GM12878 (cell line): Measurements from ENCODE around the gene GSAP. TPM values are rescaled to one million over a fixed set of nuclear protein-coding genes. Genes with fewer than 3 reads are reported as not detected.
A peak's percentile ranks its signal among the peaks of the same experiment; 100 is the strongest.

Source experiments
- ATAC-seq: fragments of 200-7000 bp; cut with Tn5 transposase; 3 replicates; pipeline ENCODE4 v1.9.1; 2020; ENCODE audit warnings: mild to moderate bottlenecking, moderate library complexity
- BruUV-seq: library from RNA; stranded (reverse); fragments of 400-500 nt; replicated peaks from 2 replicates; lab custom pipeline; 2021; lab: Mats Ljungman, UMichigan
- CTCF ChIA-PET: fragments of 300-600 bp; sonication (Branson Sonifier 250); formaldehyde crosslinking; extraction: SDS; loops from one replicate; lab custom pipeline; 2021; ENCODE audit warnings: inconsistent platforms; lab: Yijun Ruan, JAX
- POLR2A ChIA-PET: fragments of 350-600 bp; formaldehyde crosslinking; extraction: SDS; loops from one replicate; lab custom pipeline; 2021; ENCODE audit warnings: inconsistent platforms; lab: Charles Lee
- RAD21 ChIA-PET: fragments of 300-600 bp; sonication (Branson Sonifier 250); formaldehyde crosslinking; loops from one replicate; lab custom pipeline; 2023; ENCODE audit warnings: antibody characterized with exemption; ENCODE audit not compliant: unreplicated experiment; lab: Charles Lee
- SMC1A ChIA-PET: fragments of 300-600 bp; sonication (Branson Sonifier 250); formaldehyde crosslinking; loops from one replicate; lab custom pipeline; 2023; ENCODE audit not compliant: unreplicated experiment, uncharacterized antibody; lab: Charles Lee
- DNase-seq: peaks from one replicate; pipeline ENCODE4 v3.0.0-alpha.2; 2011; ENCODE audit warnings: low read depth, low spot score
- FAIRE-seq: peaks from 3 replicates; lab custom pipeline; 2011; peaks lifted over from hg19 to GRCh38; lab: Jason Lieb, UNC
- H2AFZ ChIP-seq: 2 replicates; pipeline ENCODE4 v1.6.0; 2011; ENCODE audit warnings: low read depth, low read length, control low read depth; ENCODE audit not compliant: control insufficient read depth
- H3K27ac ChIP-seq: 2 replicates; pipeline ENCODE4 v1.5.1; 2011; ENCODE audit warnings: control low read depth; ENCODE audit not compliant: control insufficient read depth, insufficient read depth
- H3K27me3 ChIP-seq, 2 experiments: replicated peaks in 1 of 2; 2 replicates each; pipeline versions ENCODE4 v1.6.0 to v1.6.1; 2011; ENCODE audit warnings: low read length in 1 of 2; ENCODE audit not compliant: control insufficient read depth in 2 of 2, insufficient read depth in 2 of 2
- H3K36me3 ChIP-seq, 2 experiments: 2 replicates each; pipeline ENCODE4 v1.5.1; 2011; ENCODE audit warnings: low read length in 1 of 2; ENCODE audit not compliant: control insufficient read depth in 2 of 2, insufficient read depth in 2 of 2
- H3K4me1 ChIP-seq: 2 replicates; pipeline ENCODE4 v1.6.1; 2011; ENCODE audit warnings: mild to moderate bottlenecking, low read length, moderate library complexity, mixed read lengths; ENCODE audit not compliant: control insufficient read depth, insufficient read depth
- H3K4me2 ChIP-seq: 2 replicates; pipeline ENCODE4 v1.6.0; 2011; ENCODE audit warnings: control low read depth; ENCODE audit not compliant: control insufficient read depth, insufficient read depth
- H3K4me3 ChIP-seq: fragments of 200-600 bp; sonication (generic); 2 replicates; pipeline ENCODE4 v1.5.1; 2016
- H3K79me2 ChIP-seq: 2 replicates; pipeline ENCODE4 v1.6.0; 2011; ENCODE audit warnings: low read length; ENCODE audit not compliant: control insufficient read depth, insufficient read depth
- H3K9ac ChIP-seq: 2 replicates; pipeline ENCODE4 v1.8.0; 2011; ENCODE audit warnings: low read length, control low read depth, mixed read lengths; ENCODE audit not compliant: control insufficient read depth, insufficient read depth
- H3K9me3 ChIP-seq: replicated peaks from 3 replicates; pipeline ENCODE4 v1.5.1; 2011; ENCODE audit warnings: mild to moderate bottlenecking, low read length; ENCODE audit not compliant: control insufficient read depth, insufficient read depth
- H4K20me1 ChIP-seq: 2 replicates; pipeline ENCODE4 v1.6.0; 2011; ENCODE audit not compliant: control insufficient read depth, insufficient read depth
- BMI1 ChIP-seq: fragments of 450-650 bp; IDR thresholded peaks from 2 replicates; pipeline ENCODE4 v1.6.1; 2016; ENCODE audit warnings: mild to moderate bottlenecking, moderate library complexity, borderline replicate concordance
- CEBPB ChIP-seq, 2 experiments: fragments of 150-350 bp in 1 of 2; IDR thresholded peaks; 2 replicates each; pipeline ENCODE4 v1.6.1; 2012 to 2014; ENCODE audit warnings: low read depth in 2 of 2, low read length in 2 of 2, borderline replicate concordance in 1 of 2, inconsistent platforms in 1 of 2
- DPF2 ChIP-seq: fragments of 450-650 bp; IDR thresholded peaks from 2 replicates; pipeline ENCODE4 v1.6.1; 2017; ENCODE audit warnings: mild to moderate bottlenecking
- EED ChIP-seq: sonication (generic); IDR thresholded peaks from 2 replicates; pipeline ENCODE4 v1.6.1; 2016; ENCODE audit warnings: antibody characterized with exemption, low read depth
- FOS ChIP-seq: IDR thresholded peaks from 3 replicates; pipeline ENCODE4 v1.6.1; 2011; ENCODE audit warnings: borderline replicate concordance; ENCODE audit not compliant: insufficient read length; ENCODE audit errors: extremely low read depth
- FOXK2 ChIP-seq: fragments of 450-650 bp; IDR thresholded peaks from 2 replicates; pipeline ENCODE4 v1.6.1; 2017; ENCODE audit warnings: mild to moderate bottlenecking, moderate library complexity
- HDAC6 ChIP-seq: fragments of 200-600 bp; sonication (generic); IDR thresholded peaks from one replicate; pipeline ENCODE4 v1.8.0; 2017; ENCODE audit warnings: antibody characterized with exemption; ENCODE audit not compliant: unreplicated experiment
- KAT2A ChIP-seq: conservative IDR thresholded peaks from 2 replicates; pipeline ENCODE4 v1.6.1; 2011; ENCODE audit warnings: low read depth, low read length; ENCODE audit not compliant: control insufficient read depth
- KLF5 ChIP-seq: fragments of 450-650 bp; IDR thresholded peaks from 2 replicates; pipeline ENCODE4 v1.6.1; 2014; ENCODE audit warnings: mild to moderate bottlenecking; ENCODE audit not compliant: partially characterized antibody
- NR2C1 ChIP-seq: fragments of 450-650 bp; IDR thresholded peaks from 2 replicates; pipeline ENCODE4 v1.6.1; 2017; ENCODE audit warnings: antibody characterized with exemption, mild to moderate bottlenecking, moderate library complexity
- NR2C2 ChIP-seq: IDR thresholded peaks from 2 replicates; pipeline ENCODE4 v1.6.1; 2011; ENCODE audit warnings: borderline replicate concordance, low read depth; ENCODE audit not compliant: control insufficient read depth, insufficient read length
- WGBS: methylation state at CpG from one replicate; pipeline ENCODE4 v1.1.6; 2016; ENCODE audit warnings: low lambda C conversion rate; ENCODE audit not compliant: insufficient replicate concordance, insufficient coverage; ENCODE audit errors: missing lambda C conversion rate; 5-methylcytosine and 5-hydroxymethylcytosine counted together
- in situ Hi-C: fragments of 300-500 bp; cut with MboI; formaldehyde crosslinking; loops from 9 replicates; pipeline ENCODE4 v1.14.3; 2018; ENCODE audit warnings: mixed read lengths
- intact Hi-C: fragments of 100-400 bp; cut with micrococcal nuclease; formaldehyde crosslinking; loops from one replicate; pipeline ENCODE4 v1.14.2; 2022; ENCODE audit not compliant: unreplicated experiment
- polyA plus RNA-seq, 11 experiments: library from polyadenylated mRNA; depleted of rRNA in 4 of 11; unstranded in 6 of 11; stranded (reverse) in 5 of 11; fragments of >200 nt; fragmentation: Nextera tagmentation in 4 of 11; fragmentation: Illumina TruSeq in 1 of 11; extraction: Ambion mirVana in 4 of 11; extraction: Trizol in 1 of 11; gene quantifications; 1 replicate in 1 of 11; 2 replicates in 10 of 11; pipeline versions ENCODE4 v1.2.1 to v1.2.3, GENCODE V29; 2011 to 2016; ENCODE audit warnings: inconsistent platforms in 2 of 11, missing spikeins in 2 of 11, low read depth in 1 of 11
- total RNA-seq, 4 experiments: library from RNA; depleted of rRNA in 3 of 4; stranded (reverse); fragments of >200 nt in 3 of 4; fragmentation: Illumina TruSeq in 1 of 4; extraction: Trizol in 1 of 4; gene quantifications; 2 replicates each; pipeline versions ENCODE4 v1.2.1 to v1.2.3, GENCODE V29; 2013 to 2021
- TF ChIP-seq, protein P1 (sequence below): fragments of 150-350 bp; IDR thresholded peaks from 2 replicates; pipeline ENCODE4 v1.6.1; 2014; ENCODE audit warnings: mild to moderate bottlenecking, low read depth, low read length
- TF ChIP-seq, protein P2 (sequence below): fragments of 450-650 bp; IDR thresholded peaks from 2 replicates; pipeline ENCODE4 v1.6.1; 2017; ENCODE audit warnings: borderline replicate concordance
- TF ChIP-seq, protein P3 (sequence below): fragments of 450-650 bp; formaldehyde crosslinking; IDR thresholded peaks from 2 replicates; pipeline ENCODE4 v1.4.0; 2022; ENCODE audit warnings: mild to moderate bottlenecking, moderate library complexity
- TF ChIP-seq, protein P4 (sequence below): IDR thresholded peaks from 2 replicates; pipeline ENCODE4 v1.6.1; 2011; ENCODE audit warnings: low read depth, mild to moderate bottlenecking, low read length, moderate library complexity, borderline replicate concordance; ENCODE audit errors: extremely low read depth

The GSAP gene
- total and polyA plus RNA-seq, 10 of the 15 experiments (the other 5 are each of a cell fraction or from before 2014, with no cell fraction given): 6.6 to 38.1 (median 21.8) TPM

DNA sequence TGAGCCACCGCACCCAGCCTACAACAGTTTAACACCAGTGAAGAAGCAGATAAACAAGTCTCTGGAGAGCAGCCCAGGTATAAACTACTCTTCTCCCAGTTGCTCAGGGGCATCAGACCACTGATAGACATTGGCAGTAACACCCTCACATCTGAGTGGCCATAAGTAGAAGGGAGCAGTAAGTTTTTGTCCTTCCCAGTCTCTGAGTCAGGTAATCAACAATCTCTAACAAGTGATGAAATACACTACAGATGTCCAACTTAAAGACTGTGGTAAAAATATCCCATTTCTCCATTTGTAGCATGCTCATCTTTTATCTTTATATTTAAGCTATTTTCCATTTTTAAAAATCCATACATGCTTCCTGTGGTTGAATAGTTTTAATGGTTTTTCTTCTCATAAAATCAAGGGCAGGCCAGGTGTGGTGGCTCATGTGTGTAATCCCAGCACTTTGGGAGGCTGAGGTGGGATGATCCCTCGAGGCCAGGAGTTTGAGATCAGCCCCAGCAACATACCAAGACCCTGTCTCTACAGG is 78.6 kb downstream of the GSAP start:
- no peak for DNase-seq
- in situ Hi-C loops (no loop called here), intact Hi-C loops (no loop called here)
- SMC1A ChIA-PET: no interaction called here
- RAD21 ChIA-PET: no interaction called here
- WGBS: 50% methylated on average over 2 of the region's 2 CpGs
- H3K27ac ChIP-seq: no peak overlapping the region
- CTCF ChIA-PET: no interaction called here
- H3K79me2 ChIP-seq: no peaks in the 10 kb centered on the region
- H3K36me3 ChIP-seq: no peaks in the 10 kb centered on the region
- H3K27me3 ChIP-seq: no peaks in the 10 kb centered on the region
- H3K4me1 ChIP-seq: peaks cover 18% of the 10 kb centered on the region
- H2AFZ ChIP-seq: no peak overlapping the region; the same call in 1 of the 2 replicates
- BruUV-seq: no TSS peak
- H3K9ac ChIP-seq: no peak overlapping the region
- no peak for FAIRE-seq
- H3K4me3 ChIP-seq: no peak overlapping the region
- ATAC-seq: 0 out of 3 replicates have a peak, but pooled peaks have one; percentile 17
- no peaks in the 10 kb centered on the region for H4K20me1 ChIP-seq
- TF ChIP-seq BMI1 (no peak), EED (no peak), NR2C2 (no peak), HDAC6 (no peak), NR2C1 (no peak), DPF2 (no peak), KLF5 (no peak), CEBPB (IDR thresholded peaks at IDR 0.05; ENCODE audit: borderline replicate concordance in 1 of 2, low read depth in 2 of 2, low read length in 2 of 2) (no peak), FOS (no peak), KAT2A (no peak), FOXK2 (no peak)
- TF ChIP-seq, protein P1, sequence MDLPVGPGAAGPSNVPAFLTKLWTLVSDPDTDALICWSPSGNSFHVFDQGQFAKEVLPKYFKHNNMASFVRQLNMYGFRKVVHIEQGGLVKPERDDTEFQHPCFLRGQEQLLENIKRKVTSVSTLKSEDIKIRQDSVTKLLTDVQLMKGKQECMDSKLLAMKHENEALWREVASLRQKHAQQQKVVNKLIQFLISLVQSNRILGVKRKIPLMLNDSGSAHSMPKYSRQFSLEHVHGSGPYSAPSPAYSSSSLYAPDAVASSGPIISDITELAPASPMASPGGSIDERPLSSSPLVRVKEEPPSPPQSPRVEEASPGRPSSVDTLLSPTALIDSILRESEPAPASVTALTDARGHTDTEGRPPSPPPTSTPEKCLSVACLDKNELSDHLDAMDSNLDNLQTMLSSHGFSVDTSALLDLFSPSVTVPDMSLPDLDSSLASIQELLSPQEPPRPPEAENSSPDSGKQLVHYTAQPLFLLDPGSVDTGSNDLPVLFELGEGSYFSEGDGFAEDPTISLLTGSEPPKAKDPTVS: no peak
- TF ChIP-seq, protein P2, sequence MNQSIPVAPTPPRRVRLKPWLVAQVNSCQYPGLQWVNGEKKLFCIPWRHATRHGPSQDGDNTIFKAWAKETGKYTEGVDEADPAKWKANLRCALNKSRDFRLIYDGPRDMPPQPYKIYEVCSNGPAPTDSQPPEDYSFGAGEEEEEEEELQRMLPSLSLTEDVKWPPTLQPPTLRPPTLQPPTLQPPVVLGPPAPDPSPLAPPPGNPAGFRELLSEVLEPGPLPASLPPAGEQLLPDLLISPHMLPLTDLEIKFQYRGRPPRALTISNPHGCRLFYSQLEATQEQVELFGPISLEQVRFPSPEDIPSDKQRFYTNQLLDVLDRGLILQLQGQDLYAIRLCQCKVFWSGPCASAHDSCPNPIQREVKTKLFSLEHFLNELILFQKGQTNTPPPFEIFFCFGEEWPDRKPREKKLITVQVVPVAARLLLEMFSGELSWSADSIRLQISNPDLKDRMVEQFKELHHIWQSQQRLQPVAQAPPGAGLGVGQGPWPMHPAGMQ: no peak
- TF ChIP-seq, protein P3, sequence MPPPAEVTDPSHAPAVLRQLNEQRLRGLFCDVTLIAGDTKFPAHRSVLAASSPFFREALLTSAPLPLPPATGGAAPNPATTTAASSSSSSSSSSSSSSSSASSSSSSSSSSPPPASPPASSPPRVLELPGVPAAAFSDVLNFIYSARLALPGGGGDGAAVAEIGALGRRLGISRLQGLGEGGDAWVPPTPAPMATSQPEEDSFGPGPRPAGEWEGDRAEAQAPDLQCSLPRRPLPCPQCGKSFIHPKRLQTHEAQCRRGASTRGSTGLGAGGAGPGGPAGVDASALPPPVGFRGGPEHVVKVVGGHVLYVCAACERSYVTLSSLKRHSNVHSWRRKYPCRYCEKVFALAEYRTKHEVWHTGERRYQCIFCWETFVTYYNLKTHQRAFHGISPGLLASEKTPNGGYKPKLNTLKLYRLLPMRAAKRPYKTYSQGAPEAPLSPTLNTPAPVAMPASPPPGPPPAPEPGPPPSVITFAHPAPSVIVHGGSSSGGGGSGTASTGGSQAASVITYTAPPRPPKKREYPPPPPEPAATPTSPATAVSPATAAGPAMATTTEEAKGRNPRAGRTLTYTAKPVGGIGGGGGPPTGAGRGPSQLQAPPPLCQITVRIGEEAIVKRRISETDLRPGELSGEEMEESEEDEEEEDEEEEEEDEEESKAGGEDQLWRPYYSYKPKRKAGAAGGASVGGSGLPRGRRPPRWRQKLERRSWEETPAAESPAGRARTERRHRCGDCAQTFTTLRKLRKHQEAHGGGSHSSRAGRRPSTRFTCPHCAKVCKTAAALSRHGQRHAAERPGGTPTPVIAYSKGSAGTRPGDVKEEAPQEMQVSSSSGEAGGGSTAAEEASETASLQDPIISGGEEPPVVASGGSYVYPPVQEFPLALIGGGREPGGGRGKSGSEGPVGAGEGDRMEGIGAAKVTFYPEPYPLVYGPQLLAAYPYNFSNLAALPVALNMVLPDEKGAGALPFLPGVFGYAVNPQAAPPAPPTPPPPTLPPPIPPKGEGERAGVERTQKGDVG (CRISPR knock-in tag): no peak
- TF ChIP-seq, protein P4, sequence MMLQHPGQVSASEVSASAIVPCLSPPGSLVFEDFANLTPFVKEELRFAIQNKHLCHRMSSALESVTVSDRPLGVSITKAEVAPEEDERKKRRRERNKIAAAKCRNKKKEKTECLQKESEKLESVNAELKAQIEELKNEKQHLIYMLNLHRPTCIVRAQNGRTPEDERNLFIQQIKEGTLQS: no peak
- no peaks in the 10 kb centered on the region for H3K9me3 ChIP-seq
- H3K4me2 ChIP-seq: no peak overlapping the region
- POLR2A ChIA-PET: no interaction called here
